ENCODE data around the gene SRRM3. TPM values are rescaled to one million over a fixed set of nuclear protein-coding genes. Genes with fewer than 3 reads are reported as not detected.

The SRRM3 gene
- polyA plus RNA-seq, 1 donor (not counting 4 experiments of a cell fraction or from before 2014, with no cell fraction given): 0.30 TPM

GRCh38 chr7:76233538-76234281 lies 32.0 kb downstream of the SRRM3 start:
- Histone ChIP-seq H3K9me3 (ENCODE audit: control insufficient read depth, low read depth, low read length) (no peaks in the 10 kb centered on the region), H3K79me2 (ENCODE audit: control insufficient read depth, insufficient read depth, low read length) (no peaks in the 10 kb centered on the region), H4K20me1 (ENCODE audit: control insufficient read depth, extremely low read depth, insufficient read depth, low read length) (no peaks in the 10 kb centered on the region), H3K27me3 (ENCODE audit: control insufficient read depth, extremely low read depth, insufficient read depth, low read length) (peaks cover 14% of the 10 kb centered on the region), H3K4me2 (ENCODE audit: control insufficient read depth, extremely low read depth, insufficient read depth, low read depth, low read length) (no peak overlapping the region), H3K27ac (ENCODE audit: control insufficient read depth, insufficient read depth, low read length) (no peak overlapping the region), H3K9ac (ENCODE audit: control insufficient read depth, extremely low read depth, insufficient read depth, low read length) (no peak overlapping the region), H3K36me3 (ENCODE audit: control insufficient read depth in 2 of 2, extremely low read depth in 1 of 2, insufficient read depth in 2 of 2, low read length in 2 of 2) (no peaks in the 10 kb centered on the region), H3K9me1 (ENCODE audit: control insufficient read depth, extremely low read depth, insufficient read depth, low read length) (no peaks in the 10 kb centered on the region), H2AFZ (ENCODE audit: control insufficient read depth, low read length) (no peak overlapping the region), H3K4me3 (ENCODE audit: control insufficient read depth in 2 of 3, extremely low read depth in 1 of 3, insufficient read depth in 2 of 3, low read depth in 1 of 3, low read length in 3 of 3) (no peak overlapping the region), H3K4me1 (ENCODE audit: control insufficient read depth, extremely low read depth, insufficient read depth, low read length) (peaks cover 4% of the 10 kb centered on the region)
- dilution Hi-C loops (cut with MboI; ENCODE audit: extremely low pct_ligation_motif_present, low sequenced_read_pairs): no loop called here
- TF ChIP-seq EZH2 (IDR thresholded peaks at IDR 0.05; ENCODE audit: low read length) (no peak), CTCF (optimal IDR thresholded peaks at IDR 0.05 in 1 of 3, IDR thresholded peaks at IDR 0.05 in 1 of 3, conservative IDR thresholded peaks at IDR 0.05 in 1 of 3; ENCODE audit: extremely low read depth in 1 of 3, insufficient read depth in 2 of 3, low read length in 3 of 3) (no peak)
- FAIRE-seq: no peak
- no peak for DNase-seq (ENCODE audit: low read depth, low spot score)

DNA sequence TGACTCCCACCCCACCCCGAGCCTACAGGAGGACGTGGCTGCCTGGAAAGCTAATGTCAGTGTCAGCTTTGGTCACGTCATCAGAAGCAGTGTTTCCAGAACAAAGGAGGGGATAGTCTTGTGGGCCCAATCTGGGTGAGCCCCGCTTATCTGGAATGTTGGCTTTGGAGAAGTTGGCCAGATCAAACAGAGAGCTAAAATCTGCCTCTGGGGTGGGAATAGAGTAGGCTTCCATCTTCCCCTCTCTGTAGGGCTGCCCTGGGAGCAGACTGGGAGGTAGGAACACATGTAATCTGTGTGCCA lies 32.5 kb downstream of the SRRM3 start:
- TF ChIP-seq CTCF (optimal IDR thresholded peaks at IDR 0.05 in 1 of 3, IDR thresholded peaks at IDR 0.05 in 1 of 3, conservative IDR thresholded peaks at IDR 0.05 in 1 of 3; ENCODE audit: extremely low read depth in 1 of 3, insufficient read depth in 2 of 3, low read length in 3 of 3): no peak
- no peak for TF ChIP-seq EZH2 (IDR thresholded peaks at IDR 0.05; ENCODE audit: low read length)
- Histone ChIP-seq H4K20me1 (ENCODE audit: control insufficient read depth, extremely low read depth, insufficient read depth, low read length) (no peaks in the 10 kb centered on the region), H3K4me2 (ENCODE audit: control insufficient read depth, extremely low read depth, insufficient read depth, low read depth, low read length) (no peak overlapping the region), H3K9me1 (ENCODE audit: control insufficient read depth, extremely low read depth, insufficient read depth, low read length) (no peaks in the 10 kb centered on the region), H3K36me3 (ENCODE audit: control insufficient read depth in 2 of 2, extremely low read depth in 1 of 2, insufficient read depth in 2 of 2, low read length in 2 of 2) (no peaks in the 10 kb centered on the region), H3K27me3 (ENCODE audit: control insufficient read depth, extremely low read depth, insufficient read depth, low read length) (peaks cover 14% of the 10 kb centered on the region), H3K9ac (ENCODE audit: control insufficient read depth, extremely low read depth, insufficient read depth, low read length) (no peak overlapping the region), H3K27ac (ENCODE audit: control insufficient read depth, insufficient read depth, low read length) (no peak overlapping the region), H3K4me3 (ENCODE audit: control insufficient read depth in 2 of 3, extremely low read depth in 1 of 3, insufficient read depth in 2 of 3, low read depth in 1 of 3, low read length in 3 of 3) (no peak overlapping the region), H3K79me2 (ENCODE audit: control insufficient read depth, insufficient read depth, low read length) (no peaks in the 10 kb centered on the region), H2AFZ (ENCODE audit: control insufficient read depth, low read length) (no peak overlapping the region), H3K4me1 (ENCODE audit: control insufficient read depth, extremely low read depth, insufficient read depth, low read length) (peaks cover 4% of the 10 kb centered on the region), H3K9me3 (ENCODE audit: control insufficient read depth, low read depth, low read length) (no peaks in the 10 kb centered on the region)
- FAIRE-seq (no peak), DNase-seq (ENCODE audit: low read depth, low spot score) (no peak)
- dilution Hi-C loops (cut with MboI; ENCODE audit: extremely low pct_ligation_motif_present, low sequenced_read_pairs): no loop called here
